Measurements from ENCODE around the gene IQGAP3. TPM values are rescaled to one million over a fixed set of nuclear protein-coding genes. Genes with fewer than 3 reads are reported as not detected.

IQGAP3 gene
- total RNA-seq, 4 donors from 2014 or later: 0.09 to 13.2 TPM; not detected in 2

DNA sequence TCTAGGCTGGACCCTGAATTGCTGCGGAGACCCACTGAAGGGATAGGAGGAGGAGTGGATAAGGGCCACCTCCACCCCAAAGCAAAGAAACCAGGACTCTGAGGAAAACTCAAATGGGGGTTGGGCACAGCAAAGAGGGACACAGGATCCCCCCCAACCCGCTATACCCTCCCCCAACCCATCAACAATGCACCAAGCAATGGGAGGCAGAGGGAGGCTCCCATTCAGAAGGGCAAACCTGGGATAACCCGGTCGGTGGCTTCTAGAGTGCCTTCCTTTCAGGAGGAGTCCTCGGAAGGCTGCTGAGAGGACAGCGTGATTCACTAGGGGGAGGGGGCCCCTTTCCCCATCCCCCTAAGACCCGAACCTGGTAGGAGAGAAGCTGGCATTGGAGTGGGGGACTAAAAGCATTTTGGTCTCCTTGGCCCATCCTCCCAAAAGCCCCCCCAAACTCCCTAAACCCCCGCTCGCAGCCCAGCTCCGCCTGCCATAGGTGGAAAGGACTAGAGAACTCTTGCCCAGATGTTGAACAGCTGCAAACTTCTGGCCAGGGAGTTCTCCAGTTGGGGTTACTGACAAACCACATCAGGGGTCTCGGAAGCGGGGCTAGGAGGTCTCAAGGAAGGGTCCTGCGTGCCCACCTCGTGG lies 73.0 kb downstream of the IQGAP3 start:
- H3K4me3 ChIP-seq: peak overlapping the region; percentile 84 to 93
- intact Hi-C loops (cut with DNase I; ENCODE audit: low total_unique reads): no loop called here
- DNase-seq: no peak
- TF ChIP-seq, protein P1, sequence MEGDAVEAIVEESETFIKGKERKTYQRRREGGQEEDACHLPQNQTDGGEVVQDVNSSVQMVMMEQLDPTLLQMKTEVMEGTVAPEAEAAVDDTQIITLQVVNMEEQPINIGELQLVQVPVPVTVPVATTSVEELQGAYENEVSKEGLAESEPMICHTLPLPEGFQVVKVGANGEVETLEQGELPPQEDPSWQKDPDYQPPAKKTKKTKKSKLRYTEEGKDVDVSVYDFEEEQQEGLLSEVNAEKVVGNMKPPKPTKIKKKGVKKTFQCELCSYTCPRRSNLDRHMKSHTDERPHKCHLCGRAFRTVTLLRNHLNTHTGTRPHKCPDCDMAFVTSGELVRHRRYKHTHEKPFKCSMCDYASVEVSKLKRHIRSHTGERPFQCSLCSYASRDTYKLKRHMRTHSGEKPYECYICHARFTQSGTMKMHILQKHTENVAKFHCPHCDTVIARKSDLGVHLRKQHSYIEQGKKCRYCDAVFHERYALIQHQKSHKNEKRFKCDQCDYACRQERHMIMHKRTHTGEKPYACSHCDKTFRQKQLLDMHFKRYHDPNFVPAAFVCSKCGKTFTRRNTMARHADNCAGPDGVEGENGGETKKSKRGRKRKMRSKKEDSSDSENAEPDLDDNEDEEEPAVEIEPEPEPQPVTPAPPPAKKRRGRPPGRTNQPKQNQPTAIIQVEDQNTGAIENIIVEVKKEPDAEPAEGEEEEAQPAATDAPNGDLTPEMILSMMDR (IDR thresholded peaks at IDR 0.05): no peak
- no peak for TF ChIP-seq POLR2A (IDR thresholded peaks at IDR 0.05)
- H3K27me3 ChIP-seq: no peaks in the 10 kb centered on the region
- H3K9me3 ChIP-seq: no peaks in the 10 kb centered on the region
- H3K4me1 ChIP-seq: peaks cover 14 to 24% of the 10 kb centered on the region in 2 donors
- H3K36me3 ChIP-seq: no peaks in the 10 kb centered on the region
- H3K27ac ChIP-seq: peak overlapping the region; percentile 100

DNA sequence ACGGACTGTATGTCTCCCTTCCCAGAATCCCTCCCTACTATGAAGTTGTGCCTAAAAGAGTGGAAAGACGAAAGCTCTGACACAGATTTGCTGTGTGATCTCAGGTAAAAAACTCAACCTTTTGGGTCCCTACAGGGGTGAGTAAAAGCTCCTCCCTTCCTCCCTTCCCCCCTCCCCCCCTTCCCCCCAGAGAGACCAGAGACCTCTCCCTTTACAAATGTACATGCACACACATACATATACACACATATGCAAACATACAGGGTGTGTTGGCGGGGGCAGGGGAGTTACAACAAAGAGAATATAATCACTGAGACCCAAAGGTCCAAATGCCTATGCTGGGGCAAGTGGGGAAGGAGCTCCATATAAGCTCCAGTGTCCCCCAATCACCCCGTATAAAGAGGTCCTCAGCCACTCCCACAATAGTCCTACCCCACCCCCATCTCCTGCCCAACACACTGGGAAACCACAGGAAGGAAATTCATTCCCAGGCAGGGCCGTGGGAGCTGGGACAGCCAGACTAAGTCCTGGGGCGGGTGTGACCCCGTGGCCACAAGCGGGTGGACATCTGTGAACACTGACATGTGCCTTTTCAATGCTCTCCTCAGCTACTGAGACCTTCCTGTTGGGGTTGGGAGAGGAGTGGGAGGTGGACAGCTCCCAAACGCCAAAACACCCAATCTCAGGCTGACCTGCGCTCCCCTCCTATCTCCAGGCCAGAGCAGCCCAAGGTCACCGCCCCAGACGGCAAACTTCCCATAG lies 73.8 kb downstream of the IQGAP3 start:
- intact Hi-C loops (cut with DNase I; ENCODE audit: low total_unique reads): no loop called here
- Histone ChIP-seq H3K27me3 (no peaks in the 10 kb centered on the region), H3K4me1 (peaks cover 13 to 23% of the 10 kb centered on the region in 2 donors), H3K36me3 (no peaks in the 10 kb centered on the region), H3K9me3 (no peaks in the 10 kb centered on the region), H3K4me3 (peak overlapping the region; percentile 84 to 93), H3K27ac (peak overlapping the region; percentile 100)
- peak in 1 of 2 donors; percentile 60 for DNase-seq
- TF ChIP-seq, protein P1 (IDR thresholded peaks at IDR 0.05): no peak
- TF ChIP-seq POLR2A (IDR thresholded peaks at IDR 0.05): peak; percentile 39 to 51

DNA sequence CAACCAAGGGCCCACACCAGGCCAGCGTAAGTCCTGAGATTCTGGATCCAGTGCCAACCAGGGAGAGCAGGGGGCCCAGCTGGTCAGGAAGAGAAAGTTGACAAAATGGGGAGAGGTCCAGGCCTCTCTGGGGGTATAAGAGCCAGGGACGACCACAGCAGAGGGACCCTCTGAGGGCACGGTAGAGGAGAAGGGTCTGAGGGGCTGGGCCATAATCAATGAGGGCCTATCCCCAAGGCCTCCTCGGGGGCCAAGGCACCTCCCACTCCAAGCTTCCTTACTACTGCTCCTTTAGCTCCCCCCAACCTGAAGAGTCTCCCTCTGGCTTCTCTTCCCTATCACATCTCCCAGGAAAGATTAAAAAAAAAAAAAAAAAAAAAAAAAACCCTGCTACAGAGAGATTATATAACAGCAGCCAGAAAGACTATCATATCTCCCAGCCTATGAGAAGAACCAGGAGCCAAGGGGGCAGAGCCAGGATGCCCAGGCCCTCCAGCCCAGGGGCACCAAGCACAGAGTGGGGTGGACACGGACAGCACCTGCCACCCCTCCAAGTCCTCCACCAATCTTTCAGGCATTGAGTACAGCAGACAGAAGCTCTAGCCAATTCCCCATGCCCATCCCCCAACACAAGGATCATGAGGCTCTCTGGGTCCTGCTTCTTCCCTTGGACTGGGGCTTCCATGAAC lies 74.5 kb downstream of the IQGAP3 start:
- no peak for TF ChIP-seq POLR2A (IDR thresholded peaks at IDR 0.05)
- TF ChIP-seq, protein P1 (IDR thresholded peaks at IDR 0.05): no peak
- peak in 1 of 2 donors; percentile 47 for DNase-seq
- Histone ChIP-seq H3K4me1 (peaks cover 9 to 31% of the 10 kb centered on the region in 2 donors), H3K27me3 (no peaks in the 10 kb centered on the region), H3K4me3 (peak overlapping the region; percentile 84 to 93), H3K9me3 (no peaks in the 10 kb centered on the region), H3K27ac (peak overlapping the region; percentile 100), H3K36me3 (no peaks in the 10 kb centered on the region)
- intact Hi-C loops (cut with DNase I; ENCODE audit: low total_unique reads): no loop called here

DNA sequence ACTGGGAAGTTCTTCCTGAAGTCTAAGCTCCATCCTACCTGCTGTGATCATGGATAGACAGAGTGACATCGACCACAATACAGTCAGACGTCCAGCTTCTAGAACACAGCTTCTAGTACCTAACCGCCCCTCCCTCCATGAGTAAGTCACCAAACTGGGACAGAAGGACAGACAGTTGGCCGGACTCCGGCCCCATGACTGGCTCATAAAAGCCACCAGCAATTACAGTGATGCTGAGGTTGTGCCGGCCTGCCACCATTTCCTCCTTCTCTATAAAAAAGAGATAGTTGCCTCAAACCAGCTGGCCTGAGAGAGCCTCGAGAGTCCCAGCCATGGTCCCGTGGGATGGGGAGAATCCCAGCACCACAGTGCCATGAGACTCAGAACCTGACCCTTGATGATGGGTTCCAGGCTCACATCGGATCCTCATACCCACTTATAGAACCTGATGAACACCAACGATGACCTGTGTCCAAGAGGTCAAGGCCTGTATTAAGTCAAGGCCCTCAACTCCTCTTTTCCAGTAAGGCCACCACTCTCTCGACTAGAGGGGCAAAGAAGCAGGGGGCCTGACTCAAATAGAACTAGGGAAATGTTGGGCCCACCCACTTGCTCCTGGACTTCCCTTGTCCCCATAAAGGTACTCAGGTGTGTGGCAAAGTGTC lies 75.2 kb downstream of the IQGAP3 start:
- Histone ChIP-seq H3K9me3 (no peaks in the 10 kb centered on the region), H3K27me3 (no peaks in the 10 kb centered on the region), H3K36me3 (no peaks in the 10 kb centered on the region), H3K4me3 (peak overlapping the region in 1 of 2 donors; percentile 84), H3K27ac (peak overlapping the region; percentile 100), H3K4me1 (peaks cover 16 to 32% of the 10 kb centered on the region in 2 donors)
- intact Hi-C loops (cut with DNase I; ENCODE audit: low total_unique reads): no loop called here
- DNase-seq: peak in 1 of 2 donors; percentile 16
- no peak for TF ChIP-seq POLR2A (IDR thresholded peaks at IDR 0.05)
- TF ChIP-seq, protein P1 (IDR thresholded peaks at IDR 0.05): no peak

All from uterus (tissue), 4 donors.